C4-2B (cell line): Measurements from ENCODE around the gene SLC39A11.

Experiments used
- ZFX ChIP-seq: fragments of 450-650 bp; IDR thresholded peaks from 2 replicates; pipeline ENCODE4 v1.6.1; 2017
- TF ChIP-seq, protein P1 (sequence below): fragments of 450-650 bp; conservative IDR thresholded peaks from 2 replicates; pipeline ENCODE4 v1.5.1; 2017; ENCODE audit warnings: mild to moderate bottlenecking

DNA sequence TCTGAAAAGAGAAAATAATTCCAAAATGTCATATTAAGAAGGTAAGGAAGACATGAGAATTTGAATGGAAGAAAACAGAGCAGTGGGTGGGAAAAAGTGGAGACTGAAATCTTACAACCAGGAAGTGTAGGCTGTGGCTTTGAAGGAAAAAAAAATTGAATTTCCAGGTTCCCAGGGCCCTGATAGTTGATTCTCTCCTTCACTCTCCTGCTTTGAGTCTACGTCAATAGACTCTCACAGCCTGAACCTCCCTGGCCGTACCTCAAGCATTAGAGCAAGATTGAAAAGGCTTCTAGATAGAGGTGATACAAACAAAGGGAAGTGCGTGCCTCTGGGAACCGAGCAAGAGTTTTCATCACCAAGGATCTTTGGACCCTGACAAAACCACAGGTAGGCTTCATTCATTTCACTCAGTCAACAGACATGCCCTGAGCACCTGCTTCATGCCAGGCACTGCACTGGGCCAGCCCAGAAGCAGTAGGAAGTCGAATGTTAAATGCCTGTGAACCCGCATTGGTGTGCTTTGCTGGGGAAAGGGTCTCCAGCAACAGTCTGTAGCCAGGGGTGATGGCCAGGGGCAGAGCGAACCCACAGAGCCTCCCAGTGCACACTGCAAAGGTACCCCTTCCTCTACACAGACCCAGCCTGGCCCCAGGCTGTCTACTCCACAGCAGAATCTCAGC lies 163.9 kb downstream of the SLC39A11 start:
- TF ChIP-seq, protein P1, sequence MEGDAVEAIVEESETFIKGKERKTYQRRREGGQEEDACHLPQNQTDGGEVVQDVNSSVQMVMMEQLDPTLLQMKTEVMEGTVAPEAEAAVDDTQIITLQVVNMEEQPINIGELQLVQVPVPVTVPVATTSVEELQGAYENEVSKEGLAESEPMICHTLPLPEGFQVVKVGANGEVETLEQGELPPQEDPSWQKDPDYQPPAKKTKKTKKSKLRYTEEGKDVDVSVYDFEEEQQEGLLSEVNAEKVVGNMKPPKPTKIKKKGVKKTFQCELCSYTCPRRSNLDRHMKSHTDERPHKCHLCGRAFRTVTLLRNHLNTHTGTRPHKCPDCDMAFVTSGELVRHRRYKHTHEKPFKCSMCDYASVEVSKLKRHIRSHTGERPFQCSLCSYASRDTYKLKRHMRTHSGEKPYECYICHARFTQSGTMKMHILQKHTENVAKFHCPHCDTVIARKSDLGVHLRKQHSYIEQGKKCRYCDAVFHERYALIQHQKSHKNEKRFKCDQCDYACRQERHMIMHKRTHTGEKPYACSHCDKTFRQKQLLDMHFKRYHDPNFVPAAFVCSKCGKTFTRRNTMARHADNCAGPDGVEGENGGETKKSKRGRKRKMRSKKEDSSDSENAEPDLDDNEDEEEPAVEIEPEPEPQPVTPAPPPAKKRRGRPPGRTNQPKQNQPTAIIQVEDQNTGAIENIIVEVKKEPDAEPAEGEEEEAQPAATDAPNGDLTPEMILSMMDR = no peak
- no peak for TF ChIP-seq ZFX
